ENCODE data around the gene ZNF318.
"Not testable (repeated sequence)": the region's sequence is repeated elsewhere in the genome, so short reads cannot be mapped to it uniquely, and the experiment has no call there.

Gene ZNF318

DNA sequence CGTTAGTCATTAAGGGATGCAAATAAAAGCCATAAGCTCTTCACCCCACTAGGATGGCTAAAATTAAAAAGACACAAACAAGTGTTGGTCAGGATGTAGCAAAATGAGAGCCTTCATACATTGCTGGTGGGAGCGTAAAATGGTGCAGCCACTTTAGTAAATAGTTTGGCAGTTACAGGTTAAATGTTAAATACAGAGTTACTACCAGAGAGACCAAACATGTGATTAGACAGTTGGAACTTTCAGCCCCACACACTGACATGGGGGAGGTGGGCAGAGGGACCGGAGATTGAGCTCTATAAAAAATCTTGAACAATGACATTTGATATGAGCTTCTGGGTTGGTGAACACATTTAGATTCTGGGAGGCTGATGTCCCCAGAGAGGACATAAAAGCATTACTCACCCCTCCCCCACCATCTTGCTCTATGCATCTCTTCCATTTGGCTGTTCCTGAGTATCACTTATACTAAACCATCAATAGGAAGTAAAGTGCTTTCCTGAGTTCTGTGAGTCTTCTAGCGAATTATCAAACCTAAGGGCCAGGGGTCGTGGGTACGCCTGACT is 20.4 kb upstream of the ZNF318 start:
- no peak for DNase-seq (ENCODE audit: low read depth in 1 of 2, low spot score in 1 of 2)

DNA sequence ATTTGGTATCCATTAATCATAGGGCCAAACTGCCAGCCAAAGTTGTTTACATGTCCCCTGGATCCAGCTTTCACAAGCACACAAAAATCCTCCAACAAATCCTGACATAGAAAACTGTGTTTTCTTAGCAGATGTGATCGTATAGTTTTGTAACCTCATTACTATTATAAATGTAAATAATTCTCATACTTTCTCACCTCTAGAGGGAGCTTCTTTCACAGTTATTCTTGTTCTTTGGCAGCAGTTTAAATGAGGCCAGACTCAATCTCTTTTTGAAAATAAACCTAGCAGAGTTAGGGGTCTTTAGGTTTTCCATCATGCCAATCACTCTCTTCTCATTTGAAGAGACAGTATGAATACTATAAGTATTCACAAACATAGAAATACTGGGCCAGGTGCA is 17.0 kb upstream of the ZNF318 start:
- DNase-seq (ENCODE audit: low read depth in 1 of 2, low spot score in 1 of 2) = no peak

DNA sequence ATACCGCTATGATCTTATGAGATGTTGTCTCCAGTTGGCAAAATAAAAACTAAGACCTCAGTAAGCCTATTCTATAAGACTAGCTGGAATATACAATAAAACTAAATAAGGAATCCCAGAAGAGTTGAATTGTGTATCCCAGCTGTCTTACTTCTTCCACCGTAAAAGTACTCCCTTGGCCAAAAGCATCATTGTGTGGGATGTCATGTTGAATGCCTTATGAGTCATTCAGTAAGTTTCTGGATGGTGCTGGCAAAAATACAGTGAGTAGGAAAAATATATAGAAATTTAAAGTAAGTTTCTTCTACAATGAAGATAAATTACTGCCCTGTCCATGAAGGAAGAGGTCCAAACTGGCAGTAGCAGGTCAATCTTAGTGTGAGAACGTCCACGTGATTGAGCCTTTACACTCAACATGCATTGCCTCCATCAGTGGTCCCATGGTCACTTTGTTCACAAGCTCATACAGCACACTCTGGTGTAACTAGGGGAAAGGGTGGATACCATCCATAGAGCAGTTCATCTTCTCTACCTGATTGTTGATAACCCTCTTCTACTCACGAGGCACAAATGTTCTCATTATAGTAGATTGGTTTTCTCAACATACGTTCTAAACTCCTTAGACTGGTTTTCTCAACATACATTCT is 13.7 kb upstream of the ZNF318 start:
- no peak for DNase-seq (ENCODE audit: low read depth in 1 of 2, low spot score in 1 of 2)

DNA sequence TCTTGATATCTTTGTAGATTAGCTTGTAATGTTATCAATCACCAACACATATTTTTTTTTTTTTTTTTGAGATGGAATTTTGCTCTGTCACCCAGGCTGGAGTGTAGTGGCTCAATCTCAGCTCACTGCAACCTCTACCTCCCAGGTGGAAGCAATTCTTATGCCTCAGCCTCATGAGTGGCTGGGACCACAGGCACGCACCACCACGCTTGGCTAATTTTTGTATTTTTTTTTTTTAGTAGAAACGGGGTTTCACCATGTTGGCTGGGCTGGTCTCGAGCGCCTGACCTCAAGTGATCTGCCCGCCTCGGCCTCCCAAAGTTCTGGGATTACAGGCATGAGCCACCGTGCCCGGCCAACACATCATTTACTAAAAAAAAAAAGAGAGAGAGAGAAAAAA is 11.4 kb upstream of the ZNF318 start:
- DNase-seq (ENCODE audit: low read depth in 1 of 2, low spot score in 1 of 2) = not testable (repeated sequence)

DNA sequence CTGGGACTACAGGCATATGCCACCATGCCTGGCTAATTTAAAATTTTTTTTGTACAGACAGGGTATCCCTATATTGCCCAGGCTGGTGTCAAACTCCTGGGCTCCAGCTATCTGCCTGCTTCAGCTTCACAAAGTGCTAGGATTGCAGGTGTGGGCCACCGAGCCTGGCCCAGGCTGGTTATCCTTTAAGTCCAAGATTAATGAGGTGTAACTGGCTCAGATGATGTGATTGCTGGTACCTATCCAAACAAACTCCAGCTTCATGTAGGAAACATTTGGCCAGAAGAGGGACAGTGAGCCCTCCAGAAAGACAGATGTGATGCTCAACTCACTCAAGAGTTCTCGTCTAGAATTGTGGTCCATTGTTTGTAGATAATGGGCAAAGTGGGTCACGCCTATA is 9.2 kb upstream of the ZNF318 start:
- DNase-seq (ENCODE audit: low read depth in 1 of 2, low spot score in 1 of 2) = no peak

DNA sequence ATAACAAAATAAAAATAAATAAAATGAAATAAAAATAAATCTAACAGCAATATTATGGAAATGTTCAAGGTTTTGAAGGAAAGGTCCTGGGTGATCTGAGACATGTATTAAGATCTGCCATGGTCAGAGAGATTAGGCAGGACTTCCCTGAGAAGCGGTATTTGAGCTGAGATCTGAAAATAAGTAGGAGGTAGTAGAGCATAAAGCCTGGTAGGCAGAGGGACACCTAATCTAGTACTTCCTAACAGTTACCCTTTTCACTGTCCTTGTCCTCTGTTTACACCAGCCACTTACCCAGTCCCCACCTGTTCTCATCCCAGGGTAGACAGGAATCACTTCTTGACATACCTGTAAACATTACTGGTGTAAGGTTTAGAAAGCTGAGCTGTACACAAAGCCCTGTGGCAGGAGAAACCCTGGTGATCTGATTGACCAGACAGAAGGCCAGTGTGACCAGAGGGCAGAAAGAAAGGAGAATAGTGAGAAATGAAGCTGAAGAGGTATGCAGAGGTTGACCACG is 8.3 kb upstream of the ZNF318 start:
- no peak for DNase-seq (ENCODE audit: low read depth in 1 of 2, low spot score in 1 of 2)

DNA sequence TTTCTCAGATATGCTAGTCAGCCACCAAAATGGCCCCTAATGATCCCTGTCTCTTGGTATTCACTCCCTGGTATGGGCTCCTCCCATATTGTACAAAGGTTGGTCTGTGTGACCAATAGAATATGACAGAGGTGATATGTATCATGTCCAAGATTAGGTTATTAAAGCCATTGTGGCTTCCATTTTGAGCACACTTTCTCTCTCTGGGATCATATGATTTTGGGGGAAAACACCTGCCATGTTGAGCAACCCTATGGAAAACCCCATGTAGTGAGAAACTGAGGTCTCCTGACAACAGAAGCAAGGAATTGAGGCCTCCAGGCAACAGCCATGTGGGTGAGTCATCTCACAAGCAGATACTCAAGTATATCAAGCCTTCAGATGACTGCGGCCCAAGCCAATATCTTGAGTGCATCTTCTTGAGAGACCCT is 7.1 kb upstream of the ZNF318 start:
- no peak for DNase-seq (ENCODE audit: low read depth in 1 of 2, low spot score in 1 of 2)

DNA sequence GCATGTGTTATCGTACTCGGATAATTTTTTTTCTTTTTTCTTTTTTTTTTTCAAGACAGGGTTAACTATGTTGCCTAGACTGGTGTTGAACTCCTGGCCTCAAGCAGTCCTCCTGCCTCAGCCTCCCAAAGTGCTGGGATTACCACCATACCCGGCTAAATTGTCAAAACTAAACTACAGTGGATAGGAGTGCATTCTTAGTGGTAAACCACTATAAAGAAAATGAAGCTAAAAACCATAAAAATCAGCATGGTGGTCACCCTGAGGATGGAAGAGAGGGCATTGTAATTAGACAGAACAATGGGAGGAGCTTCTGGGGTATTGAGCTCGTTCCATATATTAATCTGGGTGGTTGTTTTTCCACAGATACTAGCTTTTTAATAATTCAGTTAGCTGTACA is 6.2 kb upstream of the ZNF318 start:
- no peak for DNase-seq (ENCODE audit: low read depth in 1 of 2, low spot score in 1 of 2)

DNA sequence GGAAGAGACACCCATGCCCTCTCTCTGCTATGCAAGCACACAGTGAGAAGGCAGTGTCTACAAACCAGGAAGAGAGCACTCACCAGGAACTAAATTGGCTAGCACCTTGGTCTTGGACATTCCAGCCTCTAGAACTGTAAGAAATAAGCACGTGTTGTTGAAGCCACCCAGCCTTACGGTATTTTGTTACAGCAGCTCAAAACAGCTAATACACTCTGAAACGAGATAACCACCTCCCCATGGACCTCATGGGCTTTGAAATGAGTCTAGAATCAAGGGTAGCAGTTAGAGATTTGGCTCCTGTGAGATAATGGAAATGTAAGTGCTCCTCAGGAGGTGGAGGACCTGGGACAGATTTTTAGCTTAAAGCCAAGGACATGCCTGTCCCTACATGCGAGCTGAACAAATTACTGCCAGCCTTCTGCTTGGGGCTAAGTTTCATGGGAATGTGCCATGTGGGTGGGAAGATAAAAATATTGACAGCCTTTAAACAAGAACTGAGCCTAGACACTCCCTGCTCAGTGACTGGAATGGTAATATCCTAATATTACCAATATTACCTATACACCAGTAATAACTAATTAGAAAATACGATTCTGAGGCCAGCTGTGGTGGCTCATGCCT is 3.9 kb upstream of the ZNF318 start:
- DNase-seq (ENCODE audit: low read depth in 1 of 2, low spot score in 1 of 2) = no peak

DNA sequence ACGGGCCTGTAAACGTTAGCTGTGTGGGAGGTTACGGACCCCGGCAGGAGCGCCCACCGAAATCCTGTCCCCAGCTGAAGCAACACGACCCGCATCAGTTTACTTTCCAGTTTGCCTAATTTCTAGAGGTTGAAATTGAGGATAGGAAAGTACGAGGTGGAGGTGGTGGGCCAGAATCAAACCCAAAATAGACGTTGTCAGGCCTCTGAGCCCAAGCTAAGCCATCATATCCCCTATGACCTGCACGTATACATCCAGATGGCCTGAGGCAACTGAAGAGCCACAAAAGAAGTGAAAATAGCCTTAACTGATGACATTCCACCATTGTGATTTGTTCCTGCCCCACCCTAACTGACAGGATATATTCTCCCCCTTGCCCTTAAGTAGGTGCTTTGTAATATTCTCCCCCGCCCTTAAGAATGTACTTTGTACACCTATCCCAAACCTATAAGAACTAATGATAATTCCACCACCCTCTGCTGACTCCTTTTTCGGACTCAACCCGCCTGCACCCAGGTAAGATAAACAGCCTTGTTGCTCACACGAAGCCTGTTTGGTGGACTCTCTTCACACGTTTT is 645 bp upstream of the ZNF318 start:
- not testable (repeated sequence) for DNase-seq (ENCODE audit: low read depth in 1 of 2, low spot score in 1 of 2)

DNA sequence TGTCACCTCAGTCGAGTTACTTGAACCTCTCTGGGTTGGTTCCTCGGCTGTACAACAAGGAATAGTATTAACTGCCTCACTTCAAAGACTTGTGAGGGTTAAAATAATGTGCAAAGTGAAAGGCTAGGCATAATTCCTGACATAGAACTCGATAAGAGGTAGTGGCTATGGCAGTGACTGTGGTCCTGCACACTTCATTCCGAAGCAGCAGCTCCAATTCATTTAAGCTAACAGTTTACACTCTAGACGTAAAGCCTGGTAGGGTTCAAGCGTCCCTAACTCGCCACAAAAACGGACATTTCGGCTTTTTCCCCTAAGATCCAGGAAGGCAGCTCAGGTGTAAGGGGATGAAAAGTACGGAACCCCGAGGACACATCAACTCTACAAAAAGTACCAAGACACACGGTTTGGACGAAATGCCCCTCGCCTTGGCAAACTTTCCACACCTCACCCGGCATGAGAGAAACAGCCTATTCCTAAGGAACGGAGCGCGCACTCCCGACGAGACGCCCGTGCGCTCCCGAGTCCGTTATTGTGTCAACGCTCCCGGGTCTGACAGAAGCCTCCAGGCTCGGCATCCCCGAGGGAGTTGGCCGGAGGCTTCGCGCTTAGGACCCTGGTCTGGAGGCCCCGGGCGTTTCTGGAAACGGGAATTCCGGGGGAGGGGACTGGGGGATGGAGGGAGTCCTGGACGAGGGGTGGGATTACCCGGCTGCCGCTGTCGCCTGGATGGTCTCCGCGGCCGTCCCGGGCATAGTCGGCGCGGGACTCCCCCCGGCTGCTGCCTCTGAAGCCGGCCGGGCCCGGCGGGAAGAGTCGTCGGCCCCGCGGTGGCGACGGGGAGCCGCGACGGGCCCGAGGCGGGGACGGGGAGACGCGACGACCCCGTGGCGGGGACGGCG is 937 bp downstream of the ZNF318 start:
- peak in 1 of 2 donors; percentile 5 for DNase-seq (ENCODE audit: low read depth in 1 of 2, low spot score in 1 of 2)

DNA sequence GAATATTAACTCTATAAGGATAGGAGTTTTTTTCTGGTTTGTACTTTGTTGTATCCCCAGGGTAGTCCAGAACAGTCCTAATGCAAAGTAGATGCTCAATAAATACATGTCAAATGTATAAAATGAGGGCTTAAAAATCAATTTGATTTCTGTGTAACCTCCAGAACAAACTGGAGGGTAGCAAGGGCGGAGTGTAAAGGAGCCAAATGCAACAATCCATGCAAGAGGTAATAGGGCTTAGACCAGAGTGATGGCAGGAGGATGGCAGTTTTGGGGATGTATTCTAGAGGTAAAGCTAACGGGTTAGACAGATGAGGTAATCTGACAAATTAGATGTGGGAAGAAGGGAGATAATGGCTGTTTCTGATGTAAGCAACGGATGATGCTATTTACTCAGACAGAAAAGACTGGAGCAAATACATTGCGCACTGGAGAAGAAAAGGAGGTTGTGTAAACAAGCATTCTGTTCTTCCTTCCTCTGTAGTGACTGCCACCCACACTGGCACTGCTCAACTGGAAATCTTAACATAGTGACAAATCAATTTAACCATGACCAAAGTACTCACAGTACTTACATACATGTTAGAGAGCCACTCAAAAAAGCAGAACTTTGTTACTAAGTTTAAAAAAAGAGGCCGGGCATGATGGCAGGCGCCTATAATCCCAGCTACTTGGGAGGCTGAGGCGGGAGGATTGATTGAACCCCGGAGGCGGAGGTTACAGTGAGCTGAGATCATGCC is 2.0 kb downstream of the ZNF318 start:
- no peak for DNase-seq (ENCODE audit: low read depth in 1 of 2, low spot score in 1 of 2)

DNA sequence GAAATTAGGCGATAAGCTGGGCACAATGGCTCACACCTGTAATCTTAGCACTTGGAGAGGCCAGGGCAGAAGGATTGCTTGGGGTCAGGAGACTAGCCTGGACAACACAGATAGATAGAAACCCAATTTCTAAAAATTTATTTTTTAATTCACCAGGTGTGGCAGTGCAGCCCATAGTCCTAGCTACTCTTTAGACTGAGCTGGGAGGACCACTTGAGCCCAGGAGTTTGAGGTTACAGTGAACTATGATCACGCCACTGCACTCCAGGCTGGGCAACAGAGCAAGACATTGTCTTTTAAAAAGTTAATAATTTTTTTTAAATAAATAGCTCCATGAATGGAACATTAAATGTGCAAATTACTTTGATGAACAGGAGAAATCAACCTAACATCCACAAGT is 8.2 kb downstream of the ZNF318 start:
- no peak for DNase-seq (ENCODE audit: low read depth in 1 of 2, low spot score in 1 of 2)

DNA sequence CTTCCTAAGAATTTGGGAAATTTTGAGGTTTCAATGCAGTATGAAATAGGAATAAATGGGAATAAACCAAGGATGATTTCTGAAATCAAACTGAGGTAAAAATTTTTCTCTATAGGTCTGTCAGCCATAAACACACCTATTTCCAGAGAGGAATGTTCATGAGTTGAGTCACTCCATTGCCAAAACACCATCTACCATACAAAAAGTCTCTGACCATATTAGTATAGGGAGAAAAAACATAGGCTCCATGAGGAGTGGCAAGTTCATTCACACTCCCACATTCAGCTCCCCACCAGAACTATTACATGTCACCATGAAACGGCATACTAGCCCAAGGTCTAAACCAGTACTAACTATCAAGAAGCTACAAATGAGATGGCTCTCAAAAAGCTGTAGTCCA is 9.6 kb downstream of the ZNF318 start:
- no peak for DNase-seq (ENCODE audit: low read depth in 1 of 2, low spot score in 1 of 2)

DNA sequence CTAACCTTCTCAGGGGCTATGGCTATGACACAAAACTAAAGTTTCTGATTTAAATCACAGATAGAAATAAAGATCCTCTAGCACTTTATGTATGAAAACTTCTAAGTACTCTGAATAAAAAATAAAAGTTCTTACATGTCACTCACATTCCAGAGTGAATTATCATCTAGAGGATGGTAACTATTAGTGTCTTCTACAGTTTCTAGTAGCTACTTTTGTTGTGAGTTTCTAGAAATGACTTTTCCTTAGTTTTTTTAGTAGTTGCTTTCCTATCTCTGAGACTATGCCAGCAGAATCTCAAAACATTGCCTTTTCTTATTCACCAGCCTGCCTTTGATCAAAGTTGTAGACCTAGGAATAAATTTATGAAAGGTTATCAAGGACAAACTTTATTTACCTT is 10.1 kb downstream of the ZNF318 start:
- DNase-seq (ENCODE audit: low read depth in 1 of 2, low spot score in 1 of 2) = no peak

DNA sequence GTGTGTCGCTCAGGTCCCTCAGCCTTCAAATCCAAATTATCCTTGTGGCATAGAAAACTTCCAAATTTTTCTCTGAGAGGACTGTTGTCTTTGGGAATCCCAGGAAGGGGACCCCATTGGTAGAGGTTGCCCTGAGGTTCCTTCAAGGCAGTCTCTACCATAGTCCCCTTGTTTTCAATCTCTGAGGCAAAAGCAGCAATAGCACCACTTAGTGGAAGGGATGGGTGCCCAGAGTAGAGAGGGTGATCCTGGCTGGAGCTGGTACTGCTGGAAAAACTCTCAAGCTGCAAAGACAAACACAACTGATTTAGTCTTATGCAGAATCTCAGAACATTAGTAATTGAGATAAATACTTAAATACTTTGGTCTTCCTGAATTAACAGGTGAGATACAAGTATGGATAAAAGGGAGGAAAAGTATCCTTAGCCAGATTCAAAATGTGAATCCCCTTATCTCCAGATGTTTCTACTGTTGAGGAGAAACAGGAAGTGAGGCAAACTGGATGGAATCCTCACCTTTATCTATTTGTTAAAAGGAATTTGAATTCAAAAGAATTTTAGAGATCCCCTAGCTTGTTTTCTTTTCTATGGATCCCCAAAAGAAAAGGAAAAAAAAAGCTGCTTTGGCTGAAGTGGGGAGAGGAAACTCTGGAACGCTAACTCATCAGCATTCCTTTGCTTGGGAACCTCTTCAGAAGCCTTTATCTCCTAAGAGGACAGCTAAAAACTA is 13.4 kb downstream of the ZNF318 start:
- no peak for DNase-seq (ENCODE audit: low read depth in 1 of 2, low spot score in 1 of 2)

DNA sequence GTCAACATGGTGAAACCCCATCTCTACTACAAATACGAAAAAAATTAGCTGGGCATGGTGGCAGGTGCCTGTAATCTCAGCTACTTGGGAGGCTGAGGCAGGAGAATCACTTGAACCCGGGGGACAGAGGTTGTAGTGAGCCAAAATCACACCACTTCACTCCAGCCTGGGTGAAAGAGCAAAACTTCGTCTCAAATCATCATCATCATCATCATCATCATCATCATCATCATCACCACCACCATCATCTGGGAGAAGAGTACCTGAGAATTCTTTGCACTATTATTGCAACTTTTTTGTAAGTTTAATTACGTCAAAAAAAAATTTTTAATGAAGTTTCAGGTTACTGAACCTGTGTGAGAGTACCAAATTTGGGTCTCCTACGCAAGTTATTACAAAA is 17.5 kb downstream of the ZNF318 start:
- not testable (repeated sequence) for DNase-seq (ENCODE audit: low read depth in 1 of 2, low spot score in 1 of 2)

DNA sequence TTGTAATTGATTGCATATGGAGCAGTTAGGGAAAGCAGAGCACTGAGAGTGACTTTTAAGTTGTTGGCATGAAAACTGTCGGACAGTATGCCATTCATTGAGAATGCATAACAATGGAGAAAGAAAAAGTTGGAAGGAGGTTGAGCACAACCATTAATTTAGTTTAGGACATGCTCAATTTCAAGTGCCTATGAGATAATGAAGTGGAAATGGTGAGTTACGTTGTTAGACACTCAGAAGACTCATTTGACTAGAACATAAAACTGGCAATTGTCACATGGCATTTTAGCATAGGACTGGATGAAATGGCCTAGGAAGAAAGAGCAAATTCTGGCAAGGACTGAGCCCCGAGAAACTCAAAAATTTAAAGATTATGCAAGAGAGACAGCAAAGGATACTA is 22.0 kb downstream of the ZNF318 start:
- no peak for DNase-seq (ENCODE audit: low read depth in 1 of 2, low spot score in 1 of 2)

DNA sequence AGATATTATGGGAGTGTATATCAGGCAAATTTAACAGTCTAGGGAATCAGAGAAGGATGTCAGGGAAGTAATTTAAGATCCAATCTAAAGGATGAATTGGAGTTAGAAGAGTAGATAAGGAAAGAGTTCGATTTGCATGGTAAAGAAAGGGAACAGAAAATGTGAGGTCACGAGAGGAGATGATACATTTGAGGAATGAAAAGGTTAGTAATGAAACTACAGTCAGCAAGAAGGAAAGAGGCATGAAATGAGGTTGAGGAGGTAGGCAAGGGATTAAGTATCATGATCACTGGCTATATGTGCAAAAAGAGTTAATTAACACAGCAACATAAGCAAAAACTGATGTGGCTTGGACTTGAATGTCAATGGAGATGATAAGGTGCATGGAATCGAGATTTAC is 22.4 kb downstream of the ZNF318 start:
- no peak for DNase-seq (ENCODE audit: low read depth in 1 of 2, low spot score in 1 of 2)

DNA sequence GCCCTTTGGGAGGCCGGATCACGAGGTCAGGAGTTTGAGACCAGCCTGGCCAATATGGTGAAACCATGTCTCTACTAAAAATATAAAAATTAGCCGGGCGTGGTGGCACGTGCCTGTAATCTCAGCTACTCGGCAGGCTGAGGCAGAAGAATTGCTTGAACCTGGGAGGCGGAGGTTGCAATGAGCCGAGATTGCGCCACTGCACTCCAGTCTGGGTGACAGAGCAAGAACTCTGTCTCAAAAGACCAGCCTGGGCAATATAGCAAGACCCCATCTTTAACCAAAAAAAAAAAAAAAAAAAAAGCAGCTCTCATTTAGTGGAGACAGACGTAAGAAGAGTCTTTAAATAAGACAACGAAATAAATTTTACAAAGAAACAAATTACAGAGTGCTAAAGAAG is 23.2 kb downstream of the ZNF318 start:
- not testable (repeated sequence) for DNase-seq (ENCODE audit: low read depth in 1 of 2, low spot score in 1 of 2)

Measured in activated CD4-positive, alpha-beta T cell treated with anti-CD3 and anti-CD28 coated beads, Interleukin-2, amount 50 U/mL, for 24 hours (primary cell).